SU-DHL-6 (cell line): ENCODE results near the gene ITFG2.

Source experiments
- H2AFZ ChIP-seq: fragments of 200-600 bp; sonication (generic); 2 replicates; pipeline ENCODE4 v1.6.1; 2014; ENCODE audit warnings: low read depth, mild to moderate bottlenecking, moderate library complexity, mixed read lengths, antibody characterized with exemption, low read length; ENCODE audit not compliant: severe bottlenecking
- H3F3A ChIP-seq: fragments of 200-600 bp; shearing (Covaris generic); 2 replicates; pipeline ENCODE4 v1.6.0; 2016; ENCODE audit warnings: antibody characterized with exemption, mild to moderate bottlenecking; ENCODE audit not compliant: insufficient read depth
- H3K27ac ChIP-seq: fragments of 200-600 bp; sonication (generic); 2 replicates; pipeline ENCODE4 v1.5.1; 2016; ENCODE audit warnings: low read depth, mild to moderate bottlenecking, low read length, moderate library complexity, mixed read lengths
- H3K27me3 ChIP-seq: fragments of 200-600 bp; sonication (generic), shearing (Covaris generic); 2 replicates; pipeline ENCODE4 v1.6.0; 2014; ENCODE audit warnings: mild to moderate bottlenecking, low read length
- H3K36me3 ChIP-seq: fragments of 200-600 bp; sonication (generic); 2 replicates; pipeline ENCODE4 v1.6.1; 2014; ENCODE audit warnings: mild to moderate bottlenecking, low read length, mixed read lengths
- H3K4me2 ChIP-seq: fragments of 300-600, 200-600 bp; shearing (Covaris generic), sonication (generic); 2 replicates; pipeline ENCODE4 v1.6.0; 2014; ENCODE audit warnings: low read length, low read depth, mild to moderate bottlenecking; ENCODE audit not compliant: poor library complexity, severe bottlenecking
- H3K4me3 ChIP-seq: fragments of 200-600 bp; sonication (generic); 2 replicates; pipeline ENCODE4 v1.5.1; 2014; ENCODE audit warnings: antibody characterized with exemption, low read length, mild to moderate bottlenecking, mixed read lengths; ENCODE audit not compliant: insufficient read depth, poor library complexity, severe bottlenecking
- H3K79me2 ChIP-seq: fragments of 200-600 bp; sonication (generic); 2 replicates; pipeline ENCODE4 v1.6.1; 2014; ENCODE audit warnings: mild to moderate bottlenecking, low read length, moderate library complexity; ENCODE audit not compliant: insufficient read depth
- H3K9ac ChIP-seq: fragments of 200-600 bp; sonication (generic); 2 replicates; pipeline ENCODE4 v1.7.0; 2014; ENCODE audit warnings: mild to moderate bottlenecking, low read length
- H3K9me2 ChIP-seq: fragments of 200-600 bp; sonication (generic); replicated peaks from 2 replicates; pipeline ENCODE4 v1.6.1; 2014; ENCODE audit warnings: low read length; ENCODE audit not compliant: insufficient read depth
- H3K9me3 ChIP-seq: fragments of 200-600 bp; sonication (generic); 2 replicates; pipeline ENCODE4 v1.6.1; 2014; ENCODE audit warnings: low read length, mixed read lengths; ENCODE audit not compliant: insufficient read depth
- H4K20me1 ChIP-seq: fragments of 200-600 bp; sonication (generic); 2 replicates; pipeline ENCODE4 v1.6.1; 2014; ENCODE audit warnings: low read depth, mild to moderate bottlenecking, antibody characterized with exemption, low read length, moderate library complexity, mixed read lengths
- CTCF ChIP-seq: fragments of 200-600 bp; sonication (generic); IDR thresholded peaks from one replicate; pipeline ENCODE4 v1.5.1; 2017; ENCODE audit warnings: antibody characterized with exemption, mild to moderate bottlenecking, low read length, moderate library complexity; ENCODE audit not compliant: insufficient read depth, poor library complexity, severe bottlenecking
- EZH2phosphoT487 ChIP-seq: fragments of 200-600 bp; sonication (generic), shearing (Covaris generic); conservative IDR thresholded peaks from 2 replicates; pipeline ENCODE4 v1.6.1; 2018; ENCODE audit warnings: mild to moderate bottlenecking, antibody characterized with exemption, low read length, moderate library complexity, mixed read lengths

Gene ITFG2

GRCh38 chr12:2801044-2801783, 11.3 kb upstream of the ITFG2 start:
- H3K4me3 ChIP-seq: no peak overlapping the region
- no peak overlapping the region for H3K9ac ChIP-seq
- TF ChIP-seq CTCF (no peak), EZH2phosphoT487 (no peak)
- peaks cover 19% of the 10 kb centered on the region for H3K79me2 ChIP-seq
- H3K9me3 ChIP-seq: no peaks in the 10 kb centered on the region
- H3K27me3 ChIP-seq: no peaks in the 10 kb centered on the region
- peaks cover 7% of the 10 kb centered on the region; the same call in 1 of the 2 replicates for H3F3A ChIP-seq
- peaks cover 21% of the 10 kb centered on the region for H3K36me3 ChIP-seq
- H4K20me1 ChIP-seq: no peaks in the 10 kb centered on the region; the same call in 1 of the 2 replicates
- no peak overlapping the region for H3K4me2 ChIP-seq
- H3K9me2 ChIP-seq: no peaks in the 10 kb centered on the region
- no peak overlapping the region for H2AFZ ChIP-seq
- no peak overlapping the region for H3K27ac ChIP-seq

DNA sequence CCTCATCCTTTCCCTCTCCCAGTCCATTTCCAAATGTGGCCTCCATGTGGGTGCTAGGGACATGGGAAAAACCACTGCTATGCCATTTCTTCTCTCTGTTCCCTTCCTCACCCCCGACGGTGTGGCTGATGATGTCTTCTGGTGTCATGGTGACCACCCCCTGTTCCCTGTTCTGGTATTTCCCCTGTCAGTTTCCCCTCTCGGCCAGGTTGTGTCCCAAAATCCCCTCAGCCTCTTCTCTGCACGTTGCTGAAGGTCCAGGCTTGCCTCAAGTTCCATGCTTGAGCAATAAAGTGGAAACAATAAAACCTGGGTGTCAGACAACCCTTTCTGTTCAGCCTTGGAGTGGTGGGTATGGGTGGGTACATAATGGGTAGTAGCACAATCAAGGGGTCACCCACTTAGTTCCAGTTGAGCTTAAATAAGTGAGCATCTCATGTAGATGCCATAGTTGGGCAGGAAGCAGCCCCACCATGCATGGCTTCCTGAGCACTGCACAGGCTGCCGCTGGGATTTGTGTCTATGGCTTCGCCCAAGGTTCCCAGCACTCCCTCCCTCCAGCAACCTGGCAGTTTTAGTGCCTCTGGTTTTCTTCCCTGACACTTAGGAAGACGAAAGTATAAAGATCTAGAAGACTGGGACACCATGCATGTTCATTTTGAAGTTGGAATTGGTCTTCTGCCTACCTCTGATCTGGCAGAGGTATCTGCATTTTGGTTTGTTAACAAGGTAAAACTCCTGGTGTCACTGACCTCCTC, 8.7 kb upstream of the ITFG2 start:
- Histone ChIP-seq H3K27me3 (no peaks in the 10 kb centered on the region), H2AFZ (no peak overlapping the region), H3K4me2 (no peak overlapping the region), H3K27ac (no peak overlapping the region), H3K9me2 (no peaks in the 10 kb centered on the region), H4K20me1 (no peaks in the 10 kb centered on the region), H3F3A (peaks cover 7% of the 10 kb centered on the region; the same call in 1 of the 2 replicates), H3K36me3 (peaks cover 21% of the 10 kb centered on the region), H3K79me2 (no peaks in the 10 kb centered on the region), H3K9ac (no peak overlapping the region), H3K4me3 (no peak overlapping the region), H3K9me3 (no peaks in the 10 kb centered on the region)
- TF ChIP-seq CTCF (no peak), EZH2phosphoT487 (no peak)

GRCh38 chr12:2804393-2805142, 7.9 kb upstream of the ITFG2 start:
- no peak overlapping the region for H3K27ac ChIP-seq
- H2AFZ ChIP-seq: no peak overlapping the region
- H3F3A ChIP-seq: peaks cover 7% of the 10 kb centered on the region; the same call in 1 of the 2 replicates
- no peak overlapping the region for H3K4me3 ChIP-seq
- no peaks in the 10 kb centered on the region for H3K9me3 ChIP-seq
- H4K20me1 ChIP-seq: no peaks in the 10 kb centered on the region
- no peaks in the 10 kb centered on the region for H3K9me2 ChIP-seq
- H3K27me3 ChIP-seq: no peaks in the 10 kb centered on the region
- no peaks in the 10 kb centered on the region for H3K79me2 ChIP-seq
- peaks cover 18% of the 10 kb centered on the region for H3K36me3 ChIP-seq
- no peak overlapping the region for H3K9ac ChIP-seq
- no peak for TF ChIP-seq EZH2phosphoT487
- TF ChIP-seq CTCF: no peak
- no peak overlapping the region for H3K4me2 ChIP-seq
